HG03175 (cell line): ENCODE measurements around the gene TARBP2.
"Not testable (repeated sequence)": the region's sequence is repeated elsewhere in the genome, so short reads cannot be mapped to it uniquely, and the experiment has no call there.

Source experiments
- ATAC-seq: cut with Tn5 transposase; IDR thresholded peaks from one replicate; pipeline ENCODE4 v1.9.1; 2021; ENCODE audit warnings: mild to moderate bottlenecking, moderate library complexity; ENCODE audit not compliant: unreplicated experiment

Gene TARBP2

GRCh38 chr12:53474819-53475218 lies 26.3 kb upstream of the TARBP2 start:
- no peak for ATAC-seq

DNA sequence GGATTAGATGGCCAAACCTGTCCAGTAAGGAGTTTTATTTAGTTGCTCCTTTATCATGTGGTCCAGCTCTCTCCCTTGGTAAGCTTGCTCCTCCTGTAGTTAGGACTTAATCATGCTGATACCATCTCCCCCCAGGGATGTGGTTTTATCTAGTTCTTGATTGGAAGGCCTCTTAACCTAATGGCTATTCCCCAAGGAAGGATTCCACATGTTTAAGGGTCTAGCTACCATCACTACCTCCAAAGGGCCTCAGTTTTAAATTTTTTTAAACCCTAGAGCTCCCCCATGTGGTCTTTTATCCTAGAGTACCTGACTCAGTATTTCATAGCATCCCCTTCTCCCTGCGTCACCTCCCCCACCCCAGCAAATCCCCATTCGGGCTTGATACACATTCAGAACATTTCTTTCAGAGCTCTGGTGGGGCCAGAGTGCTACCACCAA lies 24.3 kb upstream of the TARBP2 start:
- no peak for ATAC-seq

DNA sequence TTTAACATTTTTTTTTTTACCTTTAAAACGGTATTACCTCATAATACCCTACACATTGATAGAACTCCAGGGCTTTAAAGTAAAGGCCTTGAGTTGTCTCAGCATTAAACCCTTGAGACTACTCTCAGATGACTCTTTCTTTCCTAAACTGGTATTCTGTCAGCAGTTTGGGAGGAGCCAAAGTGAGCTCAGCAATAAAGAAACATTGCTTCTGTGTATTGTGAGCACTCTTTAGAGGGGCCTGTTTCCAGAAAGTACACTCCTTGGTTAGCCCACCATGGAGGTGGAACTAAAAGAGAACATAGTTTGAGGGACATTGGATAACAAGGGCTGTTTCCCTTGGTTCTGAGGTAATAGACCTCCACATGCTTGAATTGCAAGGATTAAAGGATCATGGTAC lies 22.2 kb upstream of the TARBP2 start:
- ATAC-seq, result no peak

DNA sequence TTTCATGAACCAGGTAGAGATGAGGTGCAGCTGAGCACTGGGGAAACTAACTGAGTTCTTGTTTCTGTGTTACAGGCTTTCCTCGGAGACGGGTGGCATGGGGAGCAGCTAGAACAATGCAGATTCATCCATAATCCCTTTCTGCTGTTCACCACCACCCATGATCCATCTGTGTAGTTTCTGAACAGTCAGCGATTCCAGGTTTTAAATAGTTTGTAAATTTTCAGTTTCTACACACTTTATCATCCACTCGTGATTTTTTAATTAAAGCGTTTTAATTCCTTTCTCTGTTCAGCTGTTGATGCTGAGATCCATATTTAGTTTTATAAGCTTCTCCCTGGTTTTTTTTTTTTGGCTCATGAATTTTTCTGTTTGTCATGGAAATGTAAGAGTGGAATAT lies 21.8 kb upstream of the TARBP2 start:
- ATAC-seq, result no peak

- no peak for ATAC-seq
Observed at GRCh38 chr12:53480491-53481442, 20.3 kb upstream of the TARBP2 start.

DNA sequence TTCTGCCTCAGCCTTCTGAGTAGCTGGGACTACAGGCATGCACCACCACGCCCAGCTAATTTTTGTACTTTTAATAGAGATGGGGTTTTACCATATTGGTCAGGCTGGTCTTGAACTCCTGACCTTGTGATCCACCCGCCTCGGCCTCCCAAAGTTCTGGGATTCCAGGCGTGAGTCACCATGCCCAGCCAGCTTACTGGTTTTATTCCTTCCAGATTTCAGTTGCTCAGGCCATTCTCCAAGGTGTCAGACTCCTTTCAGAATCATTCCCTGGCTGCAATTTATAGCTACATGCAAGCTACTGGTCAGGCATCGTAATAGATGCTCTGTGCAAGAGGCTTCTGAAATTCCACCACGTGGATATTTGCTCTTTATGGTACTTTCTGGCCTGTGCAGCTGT lies 19.6 kb upstream of the TARBP2 start:
- not testable (repeated sequence) for ATAC-seq

GRCh38 chr12:53481939-53482586 lies 19.0 kb upstream of the TARBP2 start:
- no peak for ATAC-seq

GRCh38 chr12:53482626-53483168 lies 18.4 kb upstream of the TARBP2 start:
- ATAC-seq, result no peak

DNA sequence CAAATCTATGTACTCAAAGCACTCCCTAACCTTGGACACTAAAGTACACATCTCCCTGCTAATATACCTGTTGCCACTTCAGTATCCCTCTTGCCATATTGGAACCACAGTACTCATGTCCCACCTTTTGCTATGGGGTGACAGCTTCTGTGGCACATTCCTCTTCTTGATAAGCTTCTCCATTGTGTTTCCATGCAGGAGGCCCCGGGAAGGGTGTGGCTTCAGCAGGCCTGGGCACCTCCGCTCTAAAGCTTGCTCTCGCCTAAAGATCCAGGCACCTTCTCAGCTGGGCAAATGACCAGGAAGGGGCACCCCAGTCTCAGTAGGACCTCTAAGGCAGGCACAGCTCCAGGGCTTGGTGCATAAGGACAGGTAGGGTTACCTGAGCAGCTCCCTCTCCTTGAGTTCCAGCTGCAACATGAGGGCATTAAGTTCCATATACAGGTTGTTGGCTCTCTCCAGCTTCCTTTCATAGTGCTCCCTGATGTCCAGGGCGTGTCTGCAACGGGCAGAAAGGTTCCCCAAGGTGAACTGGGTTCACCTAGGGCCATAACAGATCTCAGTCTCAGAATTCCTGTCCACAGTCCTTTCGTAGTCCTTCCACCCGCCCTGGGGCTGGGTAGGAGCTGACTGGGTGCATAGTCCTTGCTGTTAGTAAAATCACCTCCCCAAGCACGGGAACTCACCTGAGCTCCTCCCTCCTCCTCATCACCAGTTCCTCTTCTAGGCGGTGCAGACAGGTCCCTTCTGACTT lies 17.7 kb upstream of the TARBP2 start:
- no peak for ATAC-seq

DNA sequence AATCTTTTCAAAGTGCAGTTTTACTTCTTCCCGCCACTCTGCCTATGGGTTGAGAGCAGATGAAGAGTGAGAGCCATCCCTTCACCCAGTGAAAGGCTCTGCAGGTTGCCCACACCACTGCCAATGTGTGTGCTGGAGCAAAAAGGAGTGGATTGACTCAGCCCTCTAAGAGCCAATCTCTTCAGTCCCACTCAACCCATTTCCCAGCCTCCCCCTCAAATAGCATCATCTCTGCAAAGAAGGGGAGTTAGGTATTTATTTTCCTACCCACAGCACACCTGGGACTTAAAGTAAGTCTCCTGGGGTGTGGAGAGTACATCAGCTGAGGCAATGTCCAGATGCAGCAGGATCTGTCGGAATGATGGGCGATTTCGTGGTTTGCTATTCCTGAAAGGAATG lies 17.1 kb upstream of the TARBP2 start:
- ATAC-seq, result no peak

DNA sequence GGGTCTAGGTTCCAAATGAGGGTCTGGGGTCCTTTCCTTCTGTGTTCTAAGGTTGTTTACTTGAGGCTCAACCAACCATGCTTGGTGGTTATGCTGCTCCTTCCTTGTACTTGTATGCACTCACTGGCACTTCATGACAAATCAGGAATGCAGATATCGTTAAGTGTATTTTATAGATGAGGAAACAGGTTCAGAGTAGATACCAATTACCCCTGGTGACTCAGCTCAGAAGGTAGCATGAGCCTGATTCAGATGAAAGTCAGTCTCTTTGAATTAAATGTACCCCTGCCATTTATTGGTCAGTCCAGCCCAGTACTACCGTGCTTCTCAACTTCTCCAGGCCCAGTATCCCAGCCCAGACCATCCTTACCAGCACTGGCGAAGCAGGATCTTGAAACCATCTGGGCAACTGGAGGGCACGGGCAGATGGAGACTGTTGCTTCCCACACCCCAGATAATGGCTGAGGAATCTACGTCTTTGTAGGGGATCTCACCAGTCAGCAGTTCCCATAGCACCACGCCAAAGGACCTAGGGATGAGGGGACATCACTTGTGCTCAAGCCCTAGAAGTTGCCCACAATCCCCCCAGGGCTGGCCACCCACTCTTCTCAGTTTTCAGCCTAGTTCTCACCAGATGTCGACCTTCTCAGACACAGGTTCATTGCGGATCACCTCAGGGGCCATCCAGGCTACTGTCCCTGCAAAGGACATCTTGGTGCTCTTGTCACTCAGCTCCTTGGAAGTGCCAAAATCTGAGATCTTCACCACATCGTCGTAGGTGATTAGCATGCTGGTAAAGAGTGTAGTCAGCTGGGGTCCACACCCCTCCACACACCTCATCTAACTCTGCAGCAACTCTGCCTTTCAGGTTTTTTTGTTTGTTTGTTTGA lies 16.2 kb upstream of the TARBP2 start:
- ATAC-seq, result no peak

DNA sequence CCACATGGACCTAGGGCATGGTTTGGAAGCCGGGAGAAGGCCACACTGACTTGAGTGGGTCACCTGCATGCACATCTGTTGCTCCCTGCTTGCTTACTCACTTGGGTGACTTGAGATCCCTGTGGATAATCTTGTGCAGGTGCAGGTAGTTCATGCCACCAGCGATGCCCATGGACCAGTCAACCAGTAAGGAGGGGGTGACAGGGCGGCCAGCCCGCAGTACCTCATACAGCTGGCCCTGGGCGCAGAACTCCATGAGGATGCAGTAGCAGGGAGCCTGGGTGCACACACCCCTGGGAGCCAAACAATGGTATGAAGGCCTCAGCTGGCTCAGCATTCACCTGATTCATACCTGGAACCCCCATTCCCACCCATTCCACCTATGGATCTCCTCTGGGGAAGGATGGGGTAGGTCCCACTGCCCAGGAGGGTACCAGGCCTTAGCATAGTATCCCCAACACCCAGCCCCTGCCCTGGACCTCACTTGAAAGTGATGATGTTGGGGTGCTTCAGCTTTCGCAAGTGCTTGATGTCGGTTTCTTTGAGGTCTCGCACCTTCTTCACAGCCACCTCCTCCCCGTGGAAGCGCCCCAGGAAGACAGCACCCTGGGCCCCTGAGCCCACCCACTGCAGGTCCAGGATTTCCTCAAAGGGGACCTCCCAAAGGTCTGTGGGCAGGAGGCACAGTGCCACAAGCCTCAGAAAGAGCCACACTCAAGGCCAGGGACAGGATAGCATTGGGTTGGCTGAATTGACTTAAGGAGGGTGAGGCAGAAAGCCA lies 14.9 kb upstream of the TARBP2 start:
- no peak for ATAC-seq

GRCh38 chr12:53486736-53487487 lies 14.2 kb upstream of the TARBP2 start:
- ATAC-seq, result no peak

GRCh38 chr12:53489242-53489864 lies 11.7 kb upstream of the TARBP2 start:
- ATAC-seq, result no peak

DNA sequence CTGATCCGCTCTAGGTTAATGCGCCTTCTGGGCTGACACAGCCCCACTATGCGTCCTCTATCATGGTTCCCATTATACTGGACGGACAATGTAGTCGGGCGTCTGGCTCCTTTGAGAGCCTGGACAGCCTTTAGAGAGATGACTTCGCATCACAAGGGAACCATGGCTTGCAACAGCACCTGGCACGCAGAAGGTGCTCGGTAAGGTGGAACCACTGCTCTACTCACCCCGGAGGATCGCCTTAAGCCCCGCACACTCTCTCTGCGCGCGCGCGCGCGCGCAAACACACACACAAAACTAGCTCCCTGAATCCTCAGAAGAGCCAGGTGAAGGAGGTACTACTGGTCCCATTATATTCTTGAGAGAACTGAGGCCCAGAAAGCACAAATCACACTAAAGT lies 8.9 kb upstream of the TARBP2 start:
- ATAC-seq, result no peak

DNA sequence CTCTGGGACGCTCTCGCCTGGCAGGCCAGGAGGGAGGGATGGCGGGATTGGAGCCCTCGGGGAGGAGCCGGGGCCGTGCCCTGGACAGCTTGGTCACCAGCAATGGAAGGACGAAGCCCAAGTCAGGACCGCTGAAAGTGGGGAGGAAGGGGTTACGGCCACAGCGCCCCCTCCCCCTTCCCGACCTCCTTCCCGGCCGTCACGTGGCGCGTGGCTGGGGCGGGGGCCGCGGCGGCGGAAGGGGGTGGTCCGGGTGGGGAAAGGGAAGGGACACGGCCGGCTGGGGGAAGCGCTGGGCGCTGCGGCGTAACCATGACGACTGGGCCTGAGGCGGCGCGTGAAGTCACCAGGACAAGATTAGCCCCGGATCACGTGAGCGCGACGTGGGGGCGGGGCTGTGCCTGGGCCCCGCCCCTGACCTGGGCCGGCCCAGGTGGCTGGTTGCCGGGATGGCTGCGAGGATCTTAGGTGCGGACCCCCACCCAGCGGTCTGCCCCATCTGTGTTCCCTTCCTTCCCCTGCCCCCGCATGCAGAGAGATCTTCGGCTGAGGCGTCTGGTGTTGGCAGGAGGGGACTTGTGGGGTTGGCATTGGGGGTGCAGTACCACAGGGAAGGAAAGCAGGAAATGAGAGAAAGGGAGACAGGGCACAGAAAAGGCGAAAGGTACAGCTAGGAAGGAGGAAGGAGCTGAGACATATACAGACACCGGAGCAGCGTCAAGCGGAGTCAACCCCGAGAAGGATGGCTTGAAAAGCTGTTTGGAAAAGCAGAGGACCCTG lies 8.1 kb upstream of the TARBP2 start:
- peak; percentile 96 for ATAC-seq

GRCh38 chr12:53493610-53494391 lies 7.3 kb upstream of the TARBP2 start:
- ATAC-seq, result no peak
